Brain microvascular endothelial cell (primary cell): ENCODE data around the gene SH2D5.

Experiments
- DNase-seq: peaks from one replicate; pipeline ENCODE4 v3.0.0-alpha.2; 2020
- H3K27ac ChIP-seq: fragments of 250-450 bp; sonication (Bioruptor Pico); 2 replicates; pipeline ENCODE4 v1.5.1; 2020; ENCODE audit warnings: mild to moderate bottlenecking, moderate library complexity
- H3K27me3 ChIP-seq: fragments of 250-450 bp; sonication (Bioruptor Pico); replicated peaks from 2 replicates; pipeline ENCODE4 v1.5.1; 2020; ENCODE audit warnings: mild to moderate bottlenecking
- H3K36me3 ChIP-seq: fragments of 250-450 bp; sonication (Bioruptor Pico); replicated peaks from 2 replicates; pipeline ENCODE4 v1.5.1; 2020; ENCODE audit warnings: mild to moderate bottlenecking
- H3K4me3 ChIP-seq: 2 replicates; pipeline ENCODE4 v1.5.1; 2011; ENCODE audit warnings: low read depth, mild to moderate bottlenecking, control low read depth, low read length, moderate library complexity
- CTCF ChIP-seq: IDR thresholded peaks from 2 replicates; pipeline ENCODE4 v1.5.1; 2011; ENCODE audit warnings: low read depth, mild to moderate bottlenecking, moderate library complexity, low read length, control low read depth, inconsistent platforms; ENCODE audit errors: missing control alignments
- in situ Hi-C: cut with HindIII; loops from 2 replicates; pipeline ENCODE4 v1.10.0; 2017; ENCODE audit warnings: low sequenced_read_pairs, low pct_ligation_motif_present

The SH2D5 gene

GRCh38 chr1:20723537-20724363 lies 8.8 kb downstream of the SH2D5 start:
- Histone ChIP-seq H3K27me3 (no peaks in the 10 kb centered on the region), H3K27ac (no peak overlapping the region), H3K36me3 (no peaks in the 10 kb centered on the region), H3K4me3 (no peak overlapping the region)
- in situ Hi-C loops: no loop called here
- DNase-seq: no peak
- TF ChIP-seq CTCF: no peak

GRCh38 chr1:20723159-20723536 lies 9.4 kb downstream of the SH2D5 start:
- Histone ChIP-seq H3K36me3 (no peaks in the 10 kb centered on the region), H3K4me3 (no peak overlapping the region), H3K27me3 (no peaks in the 10 kb centered on the region), H3K27ac (no peak overlapping the region)
- in situ Hi-C loops: no loop called here
- no peak for DNase-seq
- TF ChIP-seq CTCF: no peak

GRCh38 chr1:20721117-20722061 lies 11.1 kb downstream of the SH2D5 start:
- Histone ChIP-seq H3K4me3 (no peak overlapping the region), H3K36me3 (no peaks in the 10 kb centered on the region), H3K27me3 (no peaks in the 10 kb centered on the region), H3K27ac (no peak overlapping the region)
- in situ Hi-C loops: no loop called here
- no peak for TF ChIP-seq CTCF
- no peak for DNase-seq

- DNase-seq: no peak
- Histone ChIP-seq H3K36me3 (no peaks in the 10 kb centered on the region), H3K27me3 (no peaks in the 10 kb centered on the region), H3K27ac (no peak overlapping the region), H3K4me3 (no peak overlapping the region)
- in situ Hi-C loops: no loop called here
- no peak for TF ChIP-seq CTCF
Measured at GRCh38 chr1:20720631-20721091, 11.8 kb downstream of the SH2D5 start.

- no peaks in the 10 kb centered on the region for H3K36me3 ChIP-seq
- in situ Hi-C loops: no loop called here
- no peak for DNase-seq
- no peak for TF ChIP-seq CTCF
- no peaks in the 10 kb centered on the region for H3K27me3 ChIP-seq
- H3K4me3 ChIP-seq: no peak overlapping the region
- H3K27ac ChIP-seq: no peak overlapping the region
Measured at GRCh38 chr1:20719871-20720620, 12.5 kb downstream of the SH2D5 start.
